Superior temporal gyrus (tissue), 1 donor: Measurements from ENCODE around the gene LSS.
"Not testable (repeated sequence)": the region's sequence is repeated elsewhere in the genome, so short reads cannot be mapped to it uniquely, and the experiment has no call there.

Experiments
- DNase-seq: peaks from one replicate; pipeline ENCODE4 v3.0.0-alpha.2; 2016; ENCODE audit errors: extremely low spot score

Gene LSS

DNA sequence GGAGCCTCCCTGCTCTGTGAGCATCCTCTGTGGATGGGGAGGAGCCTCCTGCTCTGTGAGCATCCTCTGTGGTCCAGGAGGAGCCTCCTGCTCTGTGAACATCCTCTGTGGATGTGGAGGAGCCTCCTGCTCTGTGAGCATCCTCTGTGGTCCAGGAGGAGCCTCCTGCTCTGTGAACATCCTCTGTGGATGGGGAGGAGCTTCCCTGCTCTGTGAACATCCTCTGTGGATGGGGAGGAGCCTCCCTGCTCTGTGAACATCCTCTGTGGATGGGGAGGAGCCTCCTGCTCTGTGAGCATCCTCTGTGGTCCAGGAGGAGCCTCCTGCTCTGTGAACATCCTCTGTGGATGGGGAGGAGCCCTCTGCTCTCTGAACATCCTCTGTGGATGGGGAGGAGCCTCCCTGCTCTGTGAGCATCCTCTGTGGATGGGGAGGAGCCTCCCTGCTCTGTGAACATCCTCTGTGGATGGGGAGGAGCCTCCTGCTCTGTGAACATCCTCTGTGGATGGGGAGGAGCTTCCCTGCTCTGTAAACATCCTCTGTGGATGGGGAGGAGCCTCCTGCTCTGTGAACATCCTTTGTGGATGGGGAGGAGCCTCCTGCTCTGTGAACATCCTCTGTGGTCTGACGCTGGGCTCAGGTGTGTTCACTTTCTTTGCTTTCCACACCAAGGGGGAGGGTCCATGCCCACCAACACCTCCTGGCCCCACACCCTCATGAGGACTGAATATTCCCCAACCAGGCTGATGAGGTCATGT lies 58.0 kb downstream of the LSS start:
- DNase-seq = not testable (repeated sequence)

DNA sequence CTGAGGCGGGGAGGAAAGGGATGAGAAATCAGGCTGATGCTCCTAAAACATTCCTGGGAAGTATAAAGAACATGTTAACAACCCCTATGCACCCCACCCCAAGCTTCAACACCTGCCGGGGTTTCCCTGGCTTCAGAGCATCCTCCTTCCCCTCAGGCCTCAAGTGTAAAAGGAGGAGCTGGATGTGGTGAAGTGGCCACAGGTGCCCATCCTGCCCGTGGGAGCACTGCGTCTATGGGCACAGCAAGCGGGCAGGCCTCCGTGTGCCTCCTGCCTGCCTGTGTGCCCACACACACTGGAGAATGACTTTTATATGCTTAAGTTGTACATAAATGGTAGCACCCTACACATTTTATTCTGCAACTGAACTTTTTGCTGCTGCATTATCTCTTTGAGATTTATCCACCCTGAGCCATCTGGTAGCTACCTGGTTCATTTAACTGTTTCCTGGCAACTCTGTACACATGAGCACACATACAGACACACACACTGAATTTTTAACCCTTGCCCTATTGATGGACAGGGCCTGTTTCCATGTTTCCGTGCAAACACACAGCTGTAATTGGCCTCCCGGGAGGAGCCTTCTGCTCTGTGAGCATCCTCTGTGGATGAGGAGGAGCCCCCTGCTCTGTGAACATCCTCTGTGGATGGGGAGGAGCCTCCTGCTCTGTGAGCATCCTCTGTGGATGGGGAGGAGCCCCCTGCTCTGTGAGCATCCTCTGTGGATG lies 59.8 kb downstream of the LSS start:
- DNase-seq = no peak

DNA sequence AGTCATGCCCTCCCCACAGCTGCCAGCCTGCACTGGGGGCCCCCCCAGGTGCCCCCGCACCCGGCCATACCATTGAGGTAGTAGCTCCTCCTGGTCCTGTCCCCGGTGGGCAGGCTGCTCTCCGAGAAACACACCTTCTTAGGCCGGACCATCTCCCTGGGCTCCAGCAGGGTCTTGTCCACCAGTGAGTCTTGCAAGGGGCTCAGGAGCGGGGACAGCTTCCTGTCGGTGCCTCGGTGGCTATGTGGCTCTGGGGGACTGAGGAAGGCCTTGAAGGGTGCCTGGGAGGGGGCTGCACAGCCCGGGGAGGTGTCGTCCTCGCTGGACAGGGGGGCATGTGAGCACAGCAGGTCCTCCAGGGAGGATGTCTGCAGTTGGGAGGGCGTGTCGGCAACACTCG lies 60.3 kb downstream of the LSS start:
- DNase-seq = no peak

DNA sequence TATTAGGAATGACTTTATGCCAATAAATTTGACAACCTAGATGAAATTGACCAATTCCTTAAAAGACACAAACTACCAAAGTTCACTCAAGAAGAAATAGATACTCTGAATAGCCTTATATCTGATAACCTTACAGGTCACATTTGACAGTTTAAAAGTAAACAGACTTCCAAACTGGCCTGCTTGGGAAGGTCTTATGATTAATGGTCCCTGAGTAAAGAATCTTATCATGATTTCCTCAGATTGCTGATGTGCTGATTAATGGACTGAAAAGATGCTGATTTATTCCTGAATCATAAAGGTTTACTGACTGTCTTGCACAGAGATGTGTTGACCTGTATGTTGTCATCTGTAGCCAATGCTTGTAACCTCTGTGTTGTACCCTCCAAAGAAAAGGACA lies 63.5 kb downstream of the LSS start:
- DNase-seq = no peak

DNA sequence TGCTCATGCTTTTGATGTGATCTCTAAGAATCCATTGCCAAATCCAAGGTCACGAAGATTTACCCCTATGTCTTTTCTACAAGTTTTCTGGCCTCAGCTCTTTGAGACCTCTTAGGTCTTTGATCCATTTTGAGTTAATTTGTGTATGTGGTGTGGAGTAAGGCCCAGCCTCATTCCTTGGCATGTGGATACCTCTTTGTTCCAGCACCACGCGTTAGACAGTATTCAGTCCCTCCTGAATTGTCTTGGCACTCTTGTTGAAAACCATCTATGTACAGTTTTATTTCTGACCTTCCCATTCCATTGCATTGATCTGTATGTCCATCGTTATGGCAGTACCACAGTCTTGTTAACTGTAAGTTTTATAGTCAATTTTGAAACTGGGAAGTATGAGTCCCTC lies 65.2 kb downstream of the LSS start:
- no peak for DNase-seq

DNA sequence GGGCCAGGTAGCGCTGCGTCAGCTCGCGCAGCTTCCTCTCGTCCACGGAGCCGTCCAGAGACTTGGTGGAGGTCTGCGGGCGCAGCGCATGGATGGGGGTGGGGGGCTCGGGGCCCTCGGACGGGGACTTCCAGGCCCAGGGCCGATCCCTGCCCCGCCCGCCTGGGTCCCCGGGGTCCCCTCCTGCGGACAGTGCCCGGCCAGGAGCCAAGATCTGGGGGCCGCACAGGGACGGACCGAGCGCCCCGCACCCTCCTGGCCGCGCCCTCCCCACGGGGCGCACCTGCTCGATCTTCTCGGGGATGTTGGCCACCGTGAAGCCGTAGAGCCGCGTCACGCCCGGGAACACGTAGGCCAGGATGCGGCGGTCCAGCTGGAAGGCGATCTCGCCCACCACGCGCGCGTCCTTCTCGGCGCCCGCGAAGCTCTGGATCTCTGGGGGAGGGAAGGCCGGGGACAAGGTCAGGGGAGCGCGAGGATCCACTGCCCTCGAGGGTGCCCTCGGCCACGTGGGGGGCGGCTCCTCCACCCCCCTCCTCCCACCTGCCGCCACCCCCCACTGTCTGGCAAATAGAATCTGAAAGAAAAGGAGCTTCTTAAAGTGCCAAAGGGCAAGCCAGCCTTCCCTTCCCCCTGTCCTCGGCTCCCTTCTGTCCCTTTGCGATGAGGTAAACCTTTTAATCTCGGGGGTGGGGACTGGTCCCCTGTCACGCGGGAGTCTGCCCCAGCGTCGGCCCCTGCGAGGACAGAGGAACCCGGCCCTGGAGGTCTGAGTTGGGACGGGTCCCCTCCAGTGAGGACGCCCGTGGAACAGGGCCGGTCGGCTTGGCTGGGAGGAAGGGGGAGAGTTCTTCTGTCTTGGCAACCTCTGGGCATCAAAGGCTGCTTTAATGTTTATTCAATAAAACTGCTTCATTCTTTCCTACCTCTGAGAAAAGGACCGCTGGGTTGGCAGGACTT lies 66.7 kb downstream of the LSS start:
- DNase-seq = no peak

DNA sequence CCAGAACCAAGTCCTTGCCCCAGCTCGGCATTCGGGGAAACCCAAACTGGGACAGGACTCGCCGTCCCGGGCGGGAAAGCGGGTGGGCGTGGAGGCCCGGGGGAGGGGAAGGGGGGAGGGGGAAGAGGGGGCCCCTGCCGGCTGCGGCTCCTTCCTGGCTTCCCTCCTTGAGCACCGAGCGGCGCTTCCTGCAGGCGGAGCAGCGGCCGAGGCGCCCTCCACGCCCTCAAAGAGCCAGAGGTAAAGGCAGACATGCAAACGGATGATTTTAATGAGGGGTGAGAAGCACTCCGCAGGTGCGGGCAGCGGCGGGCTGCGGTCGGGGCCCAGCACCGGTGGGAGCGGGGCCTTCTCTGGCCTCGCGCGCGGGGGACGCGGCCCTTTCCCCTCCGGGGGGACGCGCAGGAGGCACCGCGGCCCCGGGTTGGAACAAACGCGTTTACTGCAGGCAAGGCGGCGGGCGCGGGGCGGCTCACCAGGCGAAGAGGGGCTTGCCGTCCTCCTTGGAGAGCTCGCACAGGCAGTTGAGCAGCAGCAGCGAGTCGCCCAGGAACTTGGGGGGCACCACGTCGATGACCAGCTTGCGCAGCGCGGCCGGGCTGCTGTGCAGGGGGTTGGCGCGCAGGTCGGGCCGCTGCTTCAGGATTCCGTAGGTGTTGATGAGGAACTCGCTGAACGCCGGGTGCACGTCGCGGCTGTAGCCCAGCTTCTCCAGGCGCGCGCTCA lies 67.5 kb downstream of the LSS start:
- no peak for DNase-seq

DNA sequence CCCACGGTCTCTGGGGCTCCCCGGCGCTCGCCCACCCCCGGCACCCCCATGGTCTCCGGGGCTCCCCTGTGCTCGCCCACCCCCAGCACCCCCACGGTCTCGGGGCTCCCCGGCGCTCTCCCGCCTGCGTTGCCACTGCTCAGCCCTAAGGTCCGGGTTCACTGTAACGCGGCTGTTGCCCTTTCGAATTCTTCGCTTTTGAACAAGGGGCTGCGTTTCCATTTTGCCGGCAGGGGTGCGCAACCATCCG lies 68.0 kb downstream of the LSS start:
- DNase-seq = no peak

DNA sequence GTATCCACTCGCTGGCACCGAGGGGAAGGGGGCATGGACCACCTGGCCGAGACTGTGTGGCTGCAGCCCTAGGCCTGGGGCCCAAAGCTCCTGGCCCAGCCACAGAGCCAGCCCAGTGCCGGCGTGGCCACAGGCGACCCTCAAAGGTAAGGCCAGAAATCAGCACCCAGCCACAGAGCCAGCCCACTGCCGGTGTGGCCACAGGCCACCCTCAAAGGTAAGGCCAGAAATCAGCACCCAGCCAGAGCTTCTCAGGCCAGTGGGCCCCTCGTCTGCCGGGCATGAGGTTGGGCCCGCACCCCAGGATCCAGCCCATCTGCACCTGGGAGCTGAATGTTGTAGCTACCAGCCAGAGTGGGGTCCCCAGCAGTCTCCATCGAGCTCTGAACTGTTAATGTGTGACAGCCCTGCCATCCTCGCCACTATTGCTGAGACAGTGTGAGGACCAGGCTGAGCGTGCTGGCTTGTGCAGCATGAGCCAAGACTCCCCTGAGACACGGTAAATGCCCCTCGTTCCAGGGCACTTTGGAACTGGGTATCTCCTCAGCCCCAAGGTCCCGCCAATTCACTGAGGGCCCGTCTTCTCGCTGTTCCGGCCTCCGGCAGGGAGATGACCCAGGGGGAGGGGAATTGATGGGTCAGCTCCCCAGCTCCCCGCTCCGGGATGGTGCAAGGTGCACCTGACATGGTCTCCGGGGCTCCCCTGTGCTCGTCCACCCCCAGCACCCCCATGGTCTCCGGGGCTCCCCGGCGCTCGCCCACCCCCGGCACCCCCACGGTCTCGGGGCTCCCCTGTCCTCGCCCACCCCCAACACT lies 68.5 kb downstream of the LSS start:
- no peak for DNase-seq

DNA sequence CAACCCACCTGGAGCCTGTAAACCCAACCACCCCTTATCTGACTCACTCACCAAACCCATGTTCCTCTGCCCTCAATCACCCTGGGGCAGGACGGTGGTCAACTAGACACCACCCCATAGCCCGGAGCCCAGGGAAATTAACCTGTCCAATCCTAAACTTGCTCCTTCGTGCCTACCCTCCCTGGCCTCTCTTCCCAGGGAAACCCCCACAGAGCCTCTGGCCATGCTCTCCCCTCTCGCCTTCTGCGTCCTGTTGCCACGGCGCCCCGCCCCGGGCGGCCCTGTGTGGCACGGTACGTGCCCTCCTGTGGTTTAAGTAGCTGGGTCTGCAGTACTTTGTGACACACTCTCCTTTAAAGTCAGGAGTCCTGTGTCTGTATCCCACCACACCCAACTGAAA lies 69.2 kb downstream of the LSS start:
- no peak for DNase-seq

DNA sequence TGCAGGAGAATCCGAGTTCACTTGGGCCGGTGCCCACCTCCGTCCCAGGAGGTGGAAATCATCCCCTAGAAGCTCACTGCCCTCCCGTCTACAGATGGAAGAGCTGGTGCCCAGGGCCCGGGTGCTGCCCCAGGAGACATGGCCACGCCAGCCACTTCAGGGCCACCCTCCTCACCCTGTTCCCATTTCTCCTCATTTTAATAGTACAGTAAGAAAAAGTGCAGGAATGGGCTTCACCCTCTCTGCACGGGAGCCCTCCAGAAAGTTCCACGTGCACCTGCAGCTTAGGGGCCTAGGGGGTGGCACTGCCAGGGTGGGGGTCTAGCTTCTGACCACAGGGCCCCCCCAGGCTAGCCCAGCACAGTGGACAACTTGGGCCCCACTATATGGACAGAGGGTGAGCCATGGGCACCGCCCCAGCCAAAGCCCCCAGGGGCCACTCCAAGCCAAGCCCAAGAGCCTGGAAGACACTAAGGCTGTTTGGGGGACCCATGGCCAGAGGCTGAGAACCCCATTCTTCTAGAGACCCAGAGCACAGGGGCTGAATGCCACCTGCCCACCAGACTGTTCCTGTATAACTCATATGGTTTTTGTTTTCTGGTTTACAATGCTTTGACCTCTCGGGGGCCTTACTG lies 69.8 kb downstream of the LSS start:
- no peak for DNase-seq

DNA sequence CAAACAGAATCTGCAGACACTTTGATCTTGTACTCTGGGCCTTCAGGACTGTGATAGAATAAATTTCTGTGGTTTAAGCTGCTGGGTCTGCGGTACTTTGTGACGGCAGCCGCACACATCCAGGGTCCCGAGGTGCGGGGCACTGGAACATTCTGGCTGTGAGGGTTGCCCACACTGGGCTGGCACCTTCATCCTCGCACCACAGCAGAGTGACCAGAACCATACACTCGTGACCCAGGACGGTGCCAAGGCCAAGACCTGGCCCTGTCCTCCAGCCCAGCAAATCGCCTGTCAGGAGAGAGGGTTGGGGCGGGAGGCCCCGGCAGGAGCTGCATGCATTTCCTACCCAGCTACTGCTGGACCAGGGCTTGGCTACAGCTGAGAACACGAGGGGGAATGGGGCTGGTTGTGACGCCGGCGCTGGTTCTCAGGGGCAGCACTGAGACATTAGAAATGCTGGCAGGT lies 70.6 kb downstream of the LSS start:
- no peak for DNase-seq

DNA sequence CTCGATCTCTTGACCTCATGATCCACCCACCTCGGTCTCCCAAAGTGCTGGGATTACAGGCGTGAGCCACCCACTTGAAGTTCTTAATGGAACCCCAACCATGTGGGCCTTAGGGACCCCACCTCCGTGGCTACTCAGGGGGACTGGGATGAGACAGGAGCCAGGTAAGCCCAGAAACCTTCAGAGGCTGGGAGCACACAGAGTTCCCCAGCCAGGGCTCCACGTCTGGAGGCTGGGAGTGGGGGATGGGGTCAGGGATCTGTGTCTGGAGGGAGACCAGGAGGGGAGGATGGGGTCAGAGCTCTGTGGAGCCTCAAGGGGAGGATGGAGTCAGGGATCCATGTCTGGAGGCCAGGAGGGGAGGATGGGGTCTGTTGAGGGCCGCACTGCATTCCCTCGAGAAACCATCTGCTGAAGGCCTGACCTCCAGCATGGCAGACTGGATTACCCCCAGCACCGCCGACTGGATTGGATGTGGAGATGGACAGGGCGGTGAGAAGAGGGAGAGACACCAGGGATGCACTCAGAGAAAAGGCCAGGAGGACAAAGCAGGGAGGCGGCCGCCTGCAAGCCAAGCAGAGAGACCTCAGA lies 71.1 kb downstream of the LSS start:
- DNase-seq = no peak

DNA sequence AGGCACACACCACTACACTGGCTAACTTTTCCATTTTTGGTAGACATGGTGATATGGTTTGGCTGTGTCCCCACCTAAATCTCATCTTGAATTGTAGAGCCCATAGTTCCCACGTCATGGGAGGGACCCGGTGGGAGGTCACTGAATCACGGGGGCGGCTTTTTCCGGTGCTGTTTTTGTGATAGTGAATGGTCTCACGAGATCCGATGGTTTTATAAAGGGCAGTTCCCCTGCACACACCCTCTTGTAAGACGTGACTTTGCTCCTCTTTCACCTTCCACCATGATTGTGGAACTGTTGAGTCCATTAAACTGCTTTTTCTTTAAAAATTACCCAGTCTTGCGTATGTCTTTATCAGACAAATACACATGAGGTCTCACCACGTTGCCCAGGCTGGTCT lies 71.9 kb downstream of the LSS start:
- DNase-seq = no peak

DNA sequence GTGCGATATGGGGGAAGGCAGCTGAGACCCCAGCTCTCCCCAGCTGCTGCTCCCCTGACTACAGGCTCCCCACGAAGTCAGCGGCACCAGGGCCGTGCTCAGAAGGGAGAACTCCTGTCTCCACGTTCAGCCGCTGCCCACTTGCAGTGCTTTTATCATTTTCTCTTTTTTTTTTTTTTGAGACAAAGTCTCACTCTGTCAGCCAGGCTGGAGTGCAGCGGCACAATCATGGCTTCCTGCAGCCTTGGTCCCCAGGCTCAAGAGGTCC lies 72.3 kb downstream of the LSS start:
- DNase-seq = no peak

DNA sequence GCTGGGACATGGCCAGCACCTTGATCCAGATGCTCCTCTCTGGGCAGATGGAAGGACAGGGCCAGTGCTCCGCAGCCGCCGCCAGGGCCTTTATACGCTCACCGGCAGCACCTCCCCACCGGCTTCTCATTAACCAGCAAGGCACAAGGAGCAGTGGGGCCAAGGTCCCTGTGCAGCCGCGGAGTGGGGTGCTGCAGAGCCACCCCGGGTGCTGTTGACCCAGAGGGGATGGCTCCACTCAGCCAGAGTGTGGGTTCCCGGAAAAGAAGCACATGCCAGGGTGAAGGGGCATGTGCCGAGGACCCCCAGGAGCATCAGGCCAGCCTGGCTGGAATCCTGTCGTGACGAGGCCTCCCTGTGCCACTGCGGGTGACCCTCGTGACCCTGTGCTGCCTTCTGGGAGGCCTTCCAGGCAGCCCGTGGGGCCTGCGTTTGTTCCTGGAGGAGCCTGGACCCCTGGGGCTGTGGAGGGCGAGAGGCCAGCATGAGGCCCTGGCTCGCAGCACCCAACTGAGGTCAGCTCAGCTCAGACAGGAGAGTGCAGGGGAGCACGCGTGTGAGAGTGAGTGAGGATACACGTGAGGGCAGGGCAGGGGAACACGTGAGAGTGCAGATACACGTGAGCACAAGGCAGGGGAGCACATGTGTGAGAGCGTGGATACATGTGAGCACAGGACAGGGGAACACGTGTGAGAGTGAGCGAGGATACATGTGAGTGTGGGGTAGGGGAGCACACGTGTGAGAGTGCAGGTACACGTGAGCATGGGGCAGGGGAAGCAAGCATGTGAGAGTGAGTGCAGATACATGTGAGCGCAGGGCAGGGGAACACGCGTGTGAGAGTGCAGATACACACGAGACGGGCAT lies 72.8 kb downstream of the LSS start, which contains the start of gene FTCD:
FTCD (minus strand) TSS at position 66 of the 864 bp plus-strand sequence; CDS start at position 10, 56 bp downstream.
- DNase-seq = no peak

DNA sequence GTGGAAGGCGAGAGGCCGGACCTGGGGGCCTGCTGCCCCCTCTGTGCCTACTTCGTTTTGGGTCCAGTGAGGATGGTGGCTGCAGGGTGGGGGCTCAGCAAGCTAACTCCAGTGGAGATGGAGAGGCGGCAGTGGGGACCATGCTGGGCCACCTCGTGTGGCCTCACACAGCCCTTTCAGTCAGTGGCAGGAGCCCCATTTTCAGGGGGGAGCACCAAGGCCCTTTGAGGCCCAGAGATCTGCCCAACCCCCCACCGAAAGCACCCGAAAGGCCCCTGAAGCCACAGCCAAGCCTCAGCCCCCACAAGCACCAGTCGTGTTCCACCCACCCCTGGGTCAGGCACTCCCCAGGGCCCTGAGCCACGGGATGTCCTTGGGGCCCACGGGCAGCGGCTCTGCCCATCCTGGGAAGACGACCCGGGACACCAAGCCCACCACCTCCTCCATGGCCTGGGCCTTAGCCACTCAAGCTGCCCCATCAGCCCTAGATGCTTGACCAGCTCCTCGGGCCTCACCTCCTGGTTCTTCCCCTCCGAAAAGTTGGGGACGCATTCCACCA lies 73.5 kb downstream of the LSS start:
- DNase-seq = no peak

DNA sequence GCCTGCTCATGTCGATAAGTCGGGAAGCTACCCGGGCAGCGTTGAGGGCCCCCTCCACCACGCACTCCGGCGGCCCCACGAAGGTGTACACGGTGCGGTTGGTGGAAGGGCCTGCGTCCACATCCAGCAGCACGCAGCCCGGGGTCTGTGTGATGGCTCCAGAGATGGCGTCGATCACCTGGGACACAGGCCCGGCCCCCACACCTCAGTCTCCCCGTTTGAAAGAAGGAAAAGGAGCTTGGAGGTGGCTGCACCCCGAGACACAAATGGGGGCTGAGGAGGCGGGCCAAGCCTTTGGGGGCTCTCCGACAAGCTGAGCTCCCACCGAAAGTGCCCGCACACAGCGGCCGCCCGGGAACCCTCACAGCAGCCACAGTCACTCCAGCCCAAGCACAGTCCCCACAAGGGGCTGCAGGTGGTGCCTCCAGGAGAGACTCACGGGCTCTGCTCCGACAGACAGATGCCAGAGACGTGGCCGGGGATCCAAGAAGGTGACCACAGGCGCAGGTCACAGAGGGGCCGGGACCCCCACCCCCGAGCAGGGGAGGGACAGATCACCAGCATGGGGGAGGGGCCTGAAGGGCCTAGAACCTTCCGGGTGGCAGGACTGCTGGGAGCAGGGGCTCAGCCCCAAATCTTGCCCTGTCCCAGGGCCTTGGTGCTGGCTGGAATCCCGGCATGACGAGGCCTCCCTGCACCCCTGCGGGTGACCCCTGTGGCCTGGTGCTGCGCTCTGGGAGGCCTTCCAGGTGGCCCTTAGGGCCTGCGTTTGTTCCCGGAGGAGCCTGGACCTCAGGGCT lies 74.2 kb downstream of the LSS start:
- DNase-seq = no peak
